H1 (cell line): ENCODE measurements around the gene HHIPL2. TPM values are rescaled to one million over a fixed set of nuclear protein-coding genes. Genes with fewer than 3 reads are reported as not detected.

Experiments used
- RNF2 ChIP-seq: fragments of 200-900, 300-1000 bp; sonication (generic); IDR thresholded peaks from 2 replicates; pipeline ENCODE4 v1.7.1; 2016; ENCODE audit warnings: borderline replicate concordance, low read depth, mild to moderate bottlenecking, antibody characterized with exemption, low read length; ENCODE audit not compliant: poor library complexity, severe bottlenecking; ENCODE audit errors: missing control alignments
- SRF ChIP-seq: IDR thresholded peaks from 2 replicates; pipeline ENCODE4 v1.6.1; 2011; ENCODE audit warnings: mild to moderate bottlenecking, low read depth, low read length, moderate library complexity
- polyA plus RNA-seq, 7 experiments: library from polyadenylated mRNA; depleted of rRNA in 3 of 7; stranded (reverse) in 5 of 7; unstranded in 2 of 7; fragments of >200 nt in 5 of 7; fragments of 200-250 nt in 2 of 7; gene quantifications; 1 replicate in 5 of 7; 2 replicates in 1 of 7; 4 replicates in 1 of 7; pipeline versions ENCODE4 v1.2.1 to v1.2.3, GENCODE V29; 2011 to 2013; ENCODE audit warnings: missing spikeins in 2 of 7, mixed read lengths in 2 of 7
- total RNA-seq: library from RNA; stranded (reverse); fragmentation: NEBNext Ultra II Directional; extraction: Animal tissue kit (Norgen Biotek cat#: 25700); gene quantifications from 2 replicates; pipeline ENCODE4 v1.2.1, GENCODE V29; 2021

Gene HHIPL2
- total and polyA plus RNA-seq, 2 of the 8 experiments (the other 6 are each of a cell fraction or from before 2014, with no cell fraction given) = 0.08 TPM; not detected in 1

DNA sequence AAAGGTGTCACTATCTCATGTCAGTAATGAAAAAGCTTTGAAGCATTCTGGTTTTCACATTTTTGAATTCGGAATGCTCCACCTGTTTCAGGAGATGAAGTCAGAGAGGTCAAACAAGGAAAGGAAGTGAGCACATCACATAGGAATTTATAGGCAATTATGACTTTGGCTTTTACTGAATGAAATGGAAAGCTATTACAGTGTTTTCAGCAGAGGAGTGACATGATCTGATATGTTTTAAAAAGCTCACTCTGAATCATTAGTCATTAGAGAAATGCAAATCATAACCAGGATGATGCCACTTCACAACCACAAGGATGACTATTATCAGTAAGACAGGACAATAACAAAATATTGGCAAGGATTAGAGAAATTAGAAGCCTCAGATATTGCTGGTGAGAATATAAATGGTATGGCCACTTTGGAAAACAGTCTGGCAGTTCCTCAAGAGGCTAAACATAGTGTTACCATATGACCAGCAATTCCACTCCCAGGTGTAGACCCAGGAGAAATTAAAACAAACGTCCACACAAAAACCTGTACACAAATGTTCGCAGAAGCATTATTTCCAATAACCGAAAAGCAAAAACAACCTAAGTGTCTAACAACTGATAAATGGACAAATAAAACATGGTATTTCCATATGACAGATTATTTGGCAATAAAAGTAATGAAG, 34.3 kb upstream of the HHIPL2 start (continued):
- TF ChIP-seq RNF2 = no peak
- no peak for TF ChIP-seq SRF
